ENCODE measurements around the gene LIX1. TPM values are rescaled to one million over a fixed set of nuclear protein-coding genes. Genes with fewer than 3 reads are reported as not detected.
"Not testable (repeated sequence)": the region's sequence is repeated elsewhere in the genome, so short reads cannot be mapped to it uniquely, and the experiment has no call there.

The LIX1 gene
- total and polyA plus RNA-seq, 2 of the 8 experiments (the other 6 are each of a cell fraction or from before 2014, with no cell fraction given): 0.26 to 0.45 TPM

DNA sequence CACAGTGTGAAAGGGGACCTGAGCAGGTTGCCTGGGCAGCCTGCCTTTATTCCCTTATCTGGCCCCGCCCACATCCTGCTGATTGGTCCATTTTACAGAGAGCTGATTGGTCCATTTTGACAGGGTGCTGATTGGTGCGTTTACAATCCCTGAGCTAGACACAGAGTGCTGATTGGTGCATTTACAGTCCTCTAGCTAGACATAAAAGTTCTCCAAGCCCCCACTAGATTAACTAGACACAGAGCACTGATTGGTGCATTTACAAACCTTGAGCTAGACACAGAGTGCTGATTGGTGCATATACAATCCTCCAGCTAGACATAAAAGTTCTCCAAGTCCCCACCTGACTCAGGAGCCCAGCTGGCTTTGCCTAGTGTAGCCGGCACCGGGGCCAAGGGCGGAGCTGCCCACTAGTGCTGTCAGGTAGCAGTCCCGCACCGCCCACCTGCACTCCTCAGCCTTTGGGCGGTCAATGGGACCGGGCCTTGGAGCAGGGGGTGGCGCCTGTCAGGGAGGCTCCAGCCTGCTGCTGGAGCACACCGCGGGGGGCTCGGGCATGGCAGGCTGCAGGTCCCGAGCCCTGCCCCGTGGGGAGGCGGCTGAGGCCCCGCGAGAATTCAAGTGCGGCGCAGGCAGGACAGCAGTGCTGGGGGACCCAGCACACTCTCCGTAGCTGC lies 57.5 kb downstream of the LIX1 start:
- H3K79me2 ChIP-seq (ENCODE audit: control insufficient read depth in 1 of 2, insufficient read depth in 2 of 2, low read length in 2 of 2); H3K18ac ChIP-seq (ENCODE audit: extremely low read depth, low read length); H3K14ac ChIP-seq (ENCODE audit: insufficient read length); H3K9ac ChIP-seq (replicated peaks in 1 of 4; ENCODE audit: extremely low read depth in 1 of 4, low read depth in 3 of 4, low read length in 3 of 4); H3K27me3 ChIP-seq (replicated peaks in 1 of 4; ENCODE audit: control insufficient read depth in 3 of 4, extremely low read depth in 1 of 4, insufficient read depth in 3 of 4, low read length in 3 of 4); H3K23me2 ChIP-seq (ENCODE audit: low read depth, low read length); H3K23ac ChIP-seq (ENCODE audit: insufficient read length); H4K8ac ChIP-seq (ENCODE audit: extremely low read depth, insufficient read depth, low read length); FAIRE-seq; H2AFZ ChIP-seq (ENCODE audit: low read length); H2BK12ac ChIP-seq (ENCODE audit: low read depth, low read length); H3K4ac ChIP-seq (replicated peaks; ENCODE audit: insufficient read length, low read depth, low read length); H4K20me1 ChIP-seq (replicated peaks in 1 of 2; ENCODE audit: control insufficient read depth in 1 of 2, insufficient read depth in 2 of 2, low read length in 2 of 2); H3K79me1 ChIP-seq (ENCODE audit: low read depth, low read length); H2BK5ac ChIP-seq (ENCODE audit: low read depth, low read length); H3K4me2 ChIP-seq (ENCODE audit: insufficient read depth in 1 of 2, low read depth in 2 of 2, low read length in 2 of 2); H4K91ac ChIP-seq (replicated peaks; ENCODE audit: insufficient read length, low read length); DNase-seq (ENCODE audit: low read depth in 1 of 2, low spot score in 2 of 2); POLR2A ChIA-PET (ENCODE audit: partially characterized antibody); H2BK15ac ChIP-seq (ENCODE audit: low read length); H2BK120ac ChIP-seq (replicated peaks; ENCODE audit: low read depth, low read length); H3K4me1 ChIP-seq (replicated peaks in 1 of 4; ENCODE audit: control insufficient read depth in 3 of 4, insufficient read depth in 4 of 4, low read length in 3 of 4); H3K4me3 ChIP-seq (ENCODE audit: extremely low read depth in 1 of 4, insufficient read depth in 2 of 4, low read depth in 3 of 4, low read length in 4 of 4); H3K56ac ChIP-seq (replicated peaks; ENCODE audit: insufficient read length, low read depth, low read length); H2AK5ac ChIP-seq (ENCODE audit: low read depth, low read length); H4K5ac ChIP-seq (ENCODE audit: insufficient read length, low read depth, low read length); H2BK20ac ChIP-seq (ENCODE audit: low read length); H3K27ac ChIP-seq (ENCODE audit: low read depth, low read length): not testable (repeated sequence)
- Histone ChIP-seq H3K9me3 (ENCODE audit: insufficient read depth in 2 of 2, low read depth in 1 of 2, low read length in 1 of 2) (peaks cover 13 to 18% of the 10 kb centered on the region in 2 experiments), H3K36me3 (ENCODE audit: control insufficient read depth in 2 of 4, insufficient read depth in 4 of 4, low read length in 3 of 4) (peaks cover 0 to 10% (median 0%) of the 10 kb centered on the region in 4 experiments; a peak in 1 of 8 replicates)
- WGBS, 2 experiments (ENCODE audit: extremely low coverage in 1 of 2, insufficient coverage in 1 of 2, insufficient read length in 1 of 2, insufficient replicate concordance in 2 of 2, low coverage in 1 of 2, low lambda C conversion rate in 2 of 2, missing lambda C conversion rate in 1 of 2): 94% methylated on average over 16 of the region's 21 CpGs; no CpG with 5 or more reads in 1 of the 2 experiments
- CTCF ChIA-PET (ENCODE audit: partially characterized antibody): interaction anchor here (1.3 kb wide), 1 partner anchor 216 kb away, joined by 3 read pairs; no protein-coding TSS in a partner anchor
